ENCODE data around the gene KCTD15.

DNA sequence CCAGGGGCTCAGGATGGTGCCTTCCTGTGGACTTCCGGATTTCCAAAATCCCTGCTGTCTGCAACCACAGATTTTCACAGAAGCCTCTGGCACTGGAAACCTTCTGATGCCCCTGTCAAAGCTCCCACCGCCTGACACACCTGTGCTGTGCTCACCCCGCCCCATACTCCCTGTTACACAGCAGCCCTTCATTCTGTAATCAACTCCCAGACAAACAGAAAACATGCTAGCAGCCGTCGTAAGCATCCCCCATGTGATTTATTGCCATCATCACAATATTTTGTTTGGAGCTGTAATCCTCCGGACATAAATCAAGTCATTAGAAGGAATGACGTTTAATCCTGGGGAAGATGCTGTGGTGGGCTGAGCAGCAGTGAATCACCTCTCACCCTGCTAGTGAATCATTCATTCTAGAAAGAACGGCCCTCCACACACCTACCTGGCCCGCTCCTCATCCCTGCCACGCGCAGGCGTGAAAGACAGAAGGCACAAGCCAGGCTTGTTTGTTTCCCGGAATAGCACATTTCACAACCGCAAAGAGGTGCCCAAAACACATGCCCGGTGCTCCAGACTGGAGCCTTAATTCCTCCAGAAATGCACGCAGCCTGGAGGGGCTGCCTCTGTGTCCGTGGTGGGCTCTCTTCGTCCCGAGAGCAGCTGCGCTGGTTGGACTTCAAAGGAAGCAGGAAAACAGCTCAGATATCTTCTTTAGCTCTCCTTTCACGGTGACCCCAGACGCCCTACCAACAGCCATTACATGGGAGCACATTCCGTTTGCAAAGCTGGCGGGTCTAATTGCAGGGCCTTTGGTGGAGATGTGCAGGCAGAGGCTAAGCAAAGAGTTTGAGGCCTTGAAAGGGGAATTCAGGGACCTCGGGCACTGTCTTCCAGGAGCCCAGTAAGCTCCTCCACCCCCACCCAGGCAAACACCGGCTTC, 41.3 kb upstream of the KCTD15 start:
- TF ChIP-seq CTCF (conservative IDR thresholded peaks at IDR 0.05) (no peak), EZH2 (IDR thresholded peaks at IDR 0.05; ENCODE audit: low read depth) (no peak)
